HCT116 (cell line): ENCODE results near the gene SEMA3G. TPM values are rescaled to one million over a fixed set of nuclear protein-coding genes. Genes with fewer than 3 reads are reported as not detected.

ENCODE experiments used
- ATAC-seq: fragments of 200-7000 bp; cut with Tn5 transposase; 2 replicates; pipeline ENCODE4 v1.9.1; 2020; ENCODE audit warnings: mild to moderate bottlenecking, moderate library complexity
- BruUV-seq: library from RNA; stranded (reverse); fragments of 400-500 nt; replicated peaks from 2 replicates; lab custom pipeline; 2021; lab: Mats Ljungman, UMichigan
- CTCF ChIA-PET: fragments of 300-600 bp; sonication (Branson Sonifier 250); formaldehyde crosslinking; loops from one replicate; lab custom pipeline; 2021; ENCODE audit warnings: antibody characterized with exemption; lab: Charles Lee
- POLR2A ChIA-PET: fragments of 300-600, 350-600 bp; sonication (Branson Sonifier 250); formaldehyde crosslinking; loops from one replicate; lab custom pipeline; 2021; ENCODE audit warnings: antibody characterized with exemption; lab: Charles Lee
- RAD21 ChIA-PET, 2 experiments: fragments of 300-600 bp; sonication (Branson Sonifier 250); formaldehyde crosslinking; loops; one replicate each; lab custom pipeline; 2023; ENCODE audit warnings: low total read pairs in 2 of 2; ENCODE audit not compliant: uncharacterized antibody in 2 of 2, unreplicated experiment in 2 of 2, low non-redundant PET in 1 of 2; lab: Charles Lee
- DNase-seq: peaks from one replicate; pipeline ENCODE4 v3.0.0-alpha.2; 2010; ENCODE audit warnings: low read depth, low spot score
- H2AFZ ChIP-seq: fragments of 200-600 bp; shearing (Covaris generic), sonication (generic); 2 replicates; pipeline ENCODE4 v1.6.1; 2017; ENCODE audit warnings: low read depth, mixed run types, mixed read lengths, antibody characterized with exemption, low read length; ENCODE audit not compliant: poor library complexity, severe bottlenecking
- H3K27ac ChIP-seq: 2 replicates; pipeline ENCODE4 v1.5.1; 2012; ENCODE audit warnings: low read depth, low read length
- H3K27me3 ChIP-seq: fragments of 200-600 bp; sonication (generic); 2 replicates; pipeline ENCODE4 v1.6.1; 2016; ENCODE audit warnings: mixed run types, low read length, mixed read lengths; ENCODE audit not compliant: insufficient read depth
- H3K36me3 ChIP-seq, 2 experiments: fragments of 200-500 bp in 1 of 2; fragments of 200-600 bp in 1 of 2; sonication (Bioruptor generic) in 1 of 2; sonication (generic) in 1 of 2; 2 replicates each; pipeline versions ENCODE4 v1.5.1 to v1.6.1; 2014 to 2016; ENCODE audit warnings: low read length in 2 of 2, inconsistent platforms in 1 of 2, mixed read lengths in 1 of 2, mixed run types in 1 of 2; ENCODE audit not compliant: insufficient read depth in 2 of 2, control insufficient read depth in 1 of 2
- H3K4me1 ChIP-seq, 2 experiments: fragments of 200-600 bp in 1 of 2; sonication (generic) in 1 of 2; 2 replicates each; pipeline versions ENCODE4 v1.5.1 to v1.6.1; 2012 to 2017; ENCODE audit warnings: low read length in 2 of 2, inconsistent platforms in 1 of 2, mild to moderate bottlenecking in 1 of 2, mixed read lengths in 1 of 2, mixed run types in 1 of 2, moderate library complexity in 1 of 2; ENCODE audit not compliant: insufficient read depth in 2 of 2, control insufficient read depth in 1 of 2
- H3K4me2 ChIP-seq: fragments of 200-600 bp; sonication (generic); 2 replicates; pipeline ENCODE4 v1.6.1; 2017; ENCODE audit warnings: mixed run types, low read length, mixed read lengths
- H3K4me3 ChIP-seq, 2 experiments: fragments of 200-600 bp in 1 of 2; sonication (generic) in 1 of 2; replicated peaks in 1 of 2; 2 replicates each; pipeline ENCODE4 v1.5.1; 2011 to 2016; ENCODE audit warnings: low read length in 2 of 2, control low read depth in 1 of 2, low read depth in 1 of 2, mild to moderate bottlenecking in 1 of 2, mixed read lengths in 1 of 2, mixed run types in 1 of 2
- H3K79me2 ChIP-seq: fragments of 200-600 bp; sonication (generic); 2 replicates; pipeline ENCODE4 v1.6.1; 2017; ENCODE audit warnings: mild to moderate bottlenecking, mixed run types, low read length, moderate library complexity, mixed read lengths; ENCODE audit not compliant: insufficient read depth
- H3K9ac ChIP-seq: fragments of 200-600 bp; sonication (generic); 2 replicates; pipeline ENCODE4 v1.6.1; 2016; ENCODE audit warnings: low read length, mixed read lengths
- H3K9me2 ChIP-seq: fragments of 200-600 bp; sonication (generic), shearing (Covaris generic); 2 replicates; pipeline ENCODE4 v1.6.1; 2017; ENCODE audit warnings: mixed run types, mild to moderate bottlenecking, moderate library complexity; ENCODE audit not compliant: insufficient read depth
- H3K9me3 ChIP-seq, 2 experiments: fragments of 200-500 bp in 1 of 2; fragments of 200-600 bp in 1 of 2; sonication (Bioruptor generic) in 1 of 2; sonication (generic) in 1 of 2; 2 replicates each; pipeline ENCODE4 v1.6.1; 2014 to 2017; ENCODE audit warnings: low read length in 2 of 2, mixed read lengths in 2 of 2, inconsistent platforms in 1 of 2, low read depth in 1 of 2, mild to moderate bottlenecking in 1 of 2, mixed run types in 1 of 2, moderate library complexity in 1 of 2; ENCODE audit not compliant: control insufficient read depth in 1 of 2, insufficient read depth in 1 of 2
- H4K20me1 ChIP-seq: fragments of 200-600 bp; sonication (generic), shearing (Covaris generic); 2 replicates; pipeline ENCODE4 v1.6.1; 2017; ENCODE audit warnings: mixed run types, mild to moderate bottlenecking, moderate library complexity; ENCODE audit not compliant: insufficient read depth
- CEBPB ChIP-seq: IDR thresholded peaks from 2 replicates; pipeline ENCODE4 v1.6.1; 2012; ENCODE audit warnings: low read depth
- EGR1 ChIP-seq: IDR thresholded peaks from 2 replicates; pipeline ENCODE4 v1.6.1; 2012; ENCODE audit warnings: low read depth
- FOSL1 ChIP-seq: IDR thresholded peaks from 2 replicates; pipeline ENCODE4 v1.6.1; 2012; ENCODE audit warnings: low read depth
- POLR2A ChIP-seq: IDR thresholded peaks from 2 replicates; pipeline ENCODE4 v1.7.0; 2011; ENCODE audit warnings: borderline replicate concordance; ENCODE audit not compliant: insufficient read depth, insufficient read length; ENCODE audit errors: extremely low read depth
- TCF7L2 ChIP-seq: IDR thresholded peaks from 2 replicates; pipeline ENCODE4 v1.7.0; 2011; ENCODE audit warnings: borderline replicate concordance, inconsistent platforms; ENCODE audit not compliant: insufficient read depth, insufficient read length; ENCODE audit errors: extremely low read depth
- YY1 ChIP-seq: IDR thresholded peaks from 2 replicates; pipeline ENCODE4 v1.6.1; 2011; ENCODE audit warnings: low read length, low read depth, moderate library complexity, mild to moderate bottlenecking; ENCODE audit not compliant: insufficient replicate concordance; ENCODE audit errors: extremely low read depth
- ZNF274 ChIP-seq: fragments of 200-500 bp; sonication (Bioruptor generic); IDR thresholded peaks from 2 replicates; pipeline ENCODE4 v1.6.1; 2014; ENCODE audit warnings: mild to moderate bottlenecking, low read depth, low read length, inconsistent platforms
- intact Hi-C: fragments of 100-400 bp; cut with micrococcal nuclease; formaldehyde crosslinking; loops from 2 replicates; pipeline ENCODE4 v1.10.0; 2022
- total RNA-seq: library from RNA; stranded (reverse); gene quantifications from one replicate; pipeline ENCODE4 v1.2.1, GENCODE V29; 2021; ENCODE audit not compliant: unreplicated experiment
- TF ChIP-seq, protein P1 (sequence below), 3 experiments: fragments of 200-600 bp in 1 of 3; sonication (generic) in 1 of 3; IDR thresholded peaks in 2 of 3; conservative IDR thresholded peaks in 1 of 3; 2 replicates each; pipeline ENCODE4 v1.5.1; 2012 to 2017; ENCODE audit warnings: low read depth in 2 of 3, low read length in 2 of 3, antibody characterized with exemption in 1 of 3, borderline replicate concordance in 1 of 3, control low read depth in 1 of 3, mild to moderate bottlenecking in 1 of 3, mixed read lengths in 1 of 3, mixed run types in 1 of 3, moderate library complexity in 1 of 3; ENCODE audit not compliant: insufficient read depth in 1 of 3
- TF ChIP-seq, protein P2 (sequence below): IDR thresholded peaks from 2 replicates; pipeline ENCODE4 v1.6.1; 2012
- TF ChIP-seq, protein P3 (sequence below): IDR thresholded peaks from 2 replicates; pipeline ENCODE4 v1.6.1; 2012; ENCODE audit warnings: low read depth

The SEMA3G gene
- total RNA-seq, 1 experiment from 2014 or later, result 4.2 TPM

DNA sequence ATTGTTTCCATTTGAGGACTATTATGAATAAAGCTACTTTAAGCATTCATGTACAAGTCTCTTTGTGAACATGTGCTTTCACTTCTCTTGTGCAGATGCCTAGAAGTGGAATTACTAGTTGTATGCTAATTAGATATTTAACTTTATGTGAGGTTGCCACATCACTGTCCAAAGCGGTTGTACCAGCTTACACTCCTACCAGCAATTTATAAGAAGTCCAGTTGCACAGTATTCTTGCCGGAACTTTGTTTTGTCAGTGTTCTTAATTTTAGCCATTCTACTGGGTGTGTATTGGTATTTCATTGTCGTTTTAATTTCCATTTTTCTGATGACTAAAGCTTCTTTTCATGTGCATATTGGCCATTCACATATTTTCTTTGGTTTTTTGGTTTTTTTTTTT lies 29.1 kb downstream of the SEMA3G start:
- TF ChIP-seq, protein P1, sequence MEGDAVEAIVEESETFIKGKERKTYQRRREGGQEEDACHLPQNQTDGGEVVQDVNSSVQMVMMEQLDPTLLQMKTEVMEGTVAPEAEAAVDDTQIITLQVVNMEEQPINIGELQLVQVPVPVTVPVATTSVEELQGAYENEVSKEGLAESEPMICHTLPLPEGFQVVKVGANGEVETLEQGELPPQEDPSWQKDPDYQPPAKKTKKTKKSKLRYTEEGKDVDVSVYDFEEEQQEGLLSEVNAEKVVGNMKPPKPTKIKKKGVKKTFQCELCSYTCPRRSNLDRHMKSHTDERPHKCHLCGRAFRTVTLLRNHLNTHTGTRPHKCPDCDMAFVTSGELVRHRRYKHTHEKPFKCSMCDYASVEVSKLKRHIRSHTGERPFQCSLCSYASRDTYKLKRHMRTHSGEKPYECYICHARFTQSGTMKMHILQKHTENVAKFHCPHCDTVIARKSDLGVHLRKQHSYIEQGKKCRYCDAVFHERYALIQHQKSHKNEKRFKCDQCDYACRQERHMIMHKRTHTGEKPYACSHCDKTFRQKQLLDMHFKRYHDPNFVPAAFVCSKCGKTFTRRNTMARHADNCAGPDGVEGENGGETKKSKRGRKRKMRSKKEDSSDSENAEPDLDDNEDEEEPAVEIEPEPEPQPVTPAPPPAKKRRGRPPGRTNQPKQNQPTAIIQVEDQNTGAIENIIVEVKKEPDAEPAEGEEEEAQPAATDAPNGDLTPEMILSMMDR (IDR thresholded peaks at IDR 0.05 in 2 of 3, conservative IDR thresholded peaks at IDR 0.05 in 1 of 3; ENCODE audit: borderline replicate concordance in 1 of 3, insufficient read depth in 1 of 3, low read depth in 2 of 3, low read length in 2 of 3), result no peak
- TF ChIP-seq CEBPB, result no peak
- TF ChIP-seq, protein P2, sequence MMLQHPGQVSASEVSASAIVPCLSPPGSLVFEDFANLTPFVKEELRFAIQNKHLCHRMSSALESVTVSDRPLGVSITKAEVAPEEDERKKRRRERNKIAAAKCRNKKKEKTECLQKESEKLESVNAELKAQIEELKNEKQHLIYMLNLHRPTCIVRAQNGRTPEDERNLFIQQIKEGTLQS, result no peak
- TF ChIP-seq EGR1, result no peak
- no peak for TF ChIP-seq ZNF274
- TF ChIP-seq TCF7L2, result no peak
- TF ChIP-seq, protein P3, sequence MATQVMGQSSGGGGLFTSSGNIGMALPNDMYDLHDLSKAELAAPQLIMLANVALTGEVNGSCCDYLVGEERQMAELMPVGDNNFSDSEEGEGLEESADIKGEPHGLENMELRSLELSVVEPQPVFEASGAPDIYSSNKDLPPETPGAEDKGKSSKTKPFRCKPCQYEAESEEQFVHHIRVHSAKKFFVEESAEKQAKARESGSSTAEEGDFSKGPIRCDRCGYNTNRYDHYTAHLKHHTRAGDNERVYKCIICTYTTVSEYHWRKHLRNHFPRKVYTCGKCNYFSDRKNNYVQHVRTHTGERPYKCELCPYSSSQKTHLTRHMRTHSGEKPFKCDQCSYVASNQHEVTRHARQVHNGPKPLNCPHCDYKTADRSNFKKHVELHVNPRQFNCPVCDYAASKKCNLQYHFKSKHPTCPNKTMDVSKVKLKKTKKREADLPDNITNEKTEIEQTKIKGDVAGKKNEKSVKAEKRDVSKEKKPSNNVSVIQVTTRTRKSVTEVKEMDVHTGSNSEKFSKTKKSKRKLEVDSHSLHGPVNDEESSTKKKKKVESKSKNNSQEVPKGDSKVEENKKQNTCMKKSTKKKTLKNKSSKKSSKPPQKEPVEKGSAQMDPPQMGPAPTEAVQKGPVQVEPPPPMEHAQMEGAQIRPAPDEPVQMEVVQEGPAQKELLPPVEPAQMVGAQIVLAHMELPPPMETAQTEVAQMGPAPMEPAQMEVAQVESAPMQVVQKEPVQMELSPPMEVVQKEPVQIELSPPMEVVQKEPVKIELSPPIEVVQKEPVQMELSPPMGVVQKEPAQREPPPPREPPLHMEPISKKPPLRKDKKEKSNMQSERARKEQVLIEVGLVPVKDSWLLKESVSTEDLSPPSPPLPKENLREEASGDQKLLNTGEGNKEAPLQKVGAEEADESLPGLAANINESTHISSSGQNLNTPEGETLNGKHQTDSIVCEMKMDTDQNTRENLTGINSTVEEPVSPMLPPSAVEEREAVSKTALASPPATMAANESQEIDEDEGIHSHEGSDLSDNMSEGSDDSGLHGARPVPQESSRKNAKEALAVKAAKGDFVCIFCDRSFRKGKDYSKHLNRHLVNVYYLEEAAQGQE, result no peak
- TF ChIP-seq FOSL1, result no peak
- TF ChIP-seq YY1, result no peak
- no peak for TF ChIP-seq POLR2A
- BruUV-seq, result no TSS peak
- Histone ChIP-seq H3K27me3 (no peaks in the 10 kb centered on the region), H3K9me2 (no peaks in the 10 kb centered on the region), H4K20me1 (no peaks in the 10 kb centered on the region), H3K4me2 (no peak overlapping the region), H3K9ac (no peak overlapping the region), H3K4me1 (peaks cover 5 to 16% of the 10 kb centered on the region in 2 experiments; a peak in 3 of 4 replicates), H2AFZ (no peak overlapping the region), H3K79me2 (peaks cover 3% of the 10 kb centered on the region), H3K36me3 (no peaks in the 10 kb centered on the region), H3K9me3 (no peaks in the 10 kb centered on the region), H3K4me3 (no peak overlapping the region), H3K27ac (no peak overlapping the region)
- ChIA-PET RAD21 (no interaction called here), CTCF (no interaction called here), POLR2A (no interaction called here)
- intact Hi-C loops, result no loop called here
- DNase-seq (no peak), ATAC-seq (no peak)
